ENCODE data around the gene PAPOLA. TPM values are rescaled to one million over a fixed set of nuclear protein-coding genes. Genes with fewer than 3 reads are reported as not detected.
A peak's percentile ranks its signal among the peaks of the same experiment; 100 is the strongest.

The PAPOLA gene
- total RNA-seq (2011; cell fraction: chromatin; rRNA removed; ENCODE audit: low replicate concordance), result 103 and 354 TPM in 2 replicates
- total RNA-seq (2011; cell fraction: nucleolus; rRNA removed), result 51.4 and 78.0 TPM in 2 replicates
- 169 and 319 TPM in 2 replicates for total RNA-seq (2011; cell fraction: nucleoplasm; rRNA removed)
- 61.9 and 80.9 TPM in 2 replicates for total RNA-seq (2014; rRNA removed)
- total RNA-seq (2014; rRNA removed; fragmentation: Illumina TruSeq; extraction: Trizol), result 95.8 and 110 TPM in 2 replicates
- total RNA-seq (2015; rRNA removed; fragmentation: Illumina TruSeq; extraction: Trizol), result 83.5 and 95.9 TPM in 2 replicates
- total RNA-seq (2021), result 135 and 139 TPM in 2 replicates
- 154 and 199 TPM in 2 replicates for polyA plus RNA-seq (2011; rRNA removed)
- polyA plus RNA-seq (2011; cell fraction: cytosol; rRNA removed), result 90.9 and 95.9 TPM in 2 replicates
- polyA plus RNA-seq (2011; cell fraction: nucleus; rRNA removed), result 82.8 and 107 TPM in 2 replicates
- 83.1 and 85.3 TPM in 2 replicates for polyA plus RNA-seq (2012)
- 111 and 143 TPM in 2 replicates for polyA plus RNA-seq (2014; fragmentation: Illumina TruSeq; extraction: Trizol)
- polyA plus RNA-seq (2014; fragmentation: Nextera tagmentation; extraction: Ambion mirVana), result 10 to 100 TPM; 51.1 to 51.5 TPM
- polyA plus RNA-seq (2014; rRNA removed), result 73.2 and 83.1 TPM in 2 replicates
- 306 and 307 TPM in 2 replicates for polyA minus RNA-seq (2011; rRNA and poly(A)+ RNA removed)
- 83.0 and 122 TPM in 2 replicates for polyA minus RNA-seq (2011; cell fraction: cytosol; rRNA and poly(A)+ RNA removed)
- polyA minus RNA-seq (2011; cell fraction: nucleus; rRNA and poly(A)+ RNA removed), result 103 and 206 TPM in 2 replicates
- percentile 87 among the genes with signal in this experiment for Bru-seq, nascent RNA
- BruChase-seq, experiment 1, labeled RNA remaining after a 2-hour chase, result percentile 92 among the genes with signal in this experiment
- BruChase-seq, experiment 2, labeled RNA remaining after a 6-hour chase, result percentile 94 among the genes with signal in this experiment
- long read RNA-seq, experiment 1, full-length matches to known transcripts, result 354 of 481 reads
- long read RNA-seq, experiment 1, partial matches to known transcripts, result 67 of 481 reads
- long read RNA-seq, experiment 1, other reads (novel, unspliced or antisense), result 60 of 481 reads
- long read RNA-seq, experiment 2, full-length matches to known transcripts, result 38 of 136 reads
- long read RNA-seq, experiment 2, partial matches to known transcripts, result 84 of 136 reads
- long read RNA-seq, experiment 2, other reads (novel, unspliced or antisense), result 14 of 136 reads
- long read RNA-seq, experiment 3, full-length matches to known transcripts, result 62 of 99 reads
- long read RNA-seq, experiment 3, partial matches to known transcripts, result 27 of 99 reads
- long read RNA-seq, experiment 3, other reads (novel, unspliced or antisense), result 10 of 99 reads

DNA sequence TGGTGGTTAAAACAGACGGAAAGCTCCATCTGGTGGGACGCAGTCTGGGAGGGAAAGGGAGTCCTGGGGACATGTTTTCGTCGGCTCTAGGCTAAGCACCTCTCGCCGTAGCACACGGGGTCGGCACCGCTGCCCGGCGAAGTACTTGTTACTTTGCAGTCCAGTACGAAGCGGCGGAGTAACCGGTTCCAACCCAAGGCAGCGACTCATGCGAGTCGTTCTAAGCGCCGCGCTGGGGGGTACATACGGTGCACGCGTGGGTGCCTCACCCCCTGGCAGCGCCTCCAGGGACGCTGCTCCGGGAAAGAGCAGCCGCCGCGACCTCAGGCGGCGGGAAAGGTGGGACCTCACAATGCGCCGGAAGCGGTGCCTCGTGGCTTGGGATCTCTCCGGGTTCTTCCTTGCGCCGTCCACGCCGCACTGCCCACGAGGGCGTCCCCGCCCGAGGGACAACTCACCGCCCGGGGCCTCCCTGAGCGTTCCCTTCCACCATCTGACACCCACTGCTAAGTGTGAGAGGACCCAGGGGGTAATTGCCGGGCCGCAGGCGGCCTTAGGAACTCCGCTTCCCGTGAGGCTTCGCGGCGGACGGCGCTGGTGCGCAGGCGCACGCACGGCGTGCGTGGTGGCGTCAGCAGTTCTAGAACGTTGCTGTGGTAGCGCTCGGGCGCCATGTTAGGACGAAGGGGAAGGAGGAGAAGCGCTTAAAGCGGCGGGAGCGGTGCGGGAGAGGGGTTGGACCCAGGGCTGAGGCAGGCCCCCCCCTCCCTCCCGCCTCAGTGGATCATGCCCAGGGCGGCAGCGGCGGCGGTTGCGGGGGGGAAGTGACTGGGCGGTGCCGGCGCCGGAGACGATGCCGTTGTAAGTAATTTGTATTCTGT is at the start of gene PAPOLA:
TSS of gene PAPOLA (plus strand) at position 643 of the 881 bp plus-strand sequence. CDS start at position 854, 211 bp downstream.
- peaks cover 62% of the 10 kb centered on the region for H3K79me2 ChIP-seq (ENCODE audit: control insufficient read depth, insufficient read depth, low read length)
- H3K9me1 ChIP-seq (ENCODE audit: control insufficient read depth, insufficient read depth, low read length), result no peaks in the 10 kb centered on the region
- ChIA-PET CTCF (ENCODE audit: low intra/inter-chr PET ratio) (no interaction called here), POLR2A (interaction anchor here (0.8 kb wide), 1 partner anchor 74 kb away, joined by 3 read pairs; no protein-coding TSS in a partner anchor)
- BruUV-seq (replicated peaks), result TSS peak; percentile 90
- H3K4me1 ChIP-seq (replicated peaks in 1 of 2; ENCODE audit: control insufficient read depth in 2 of 2, insufficient read depth in 2 of 2, low read length in 2 of 2), result peaks cover 5 to 9% of the 10 kb centered on the region in 2 experiments; a peak in 4 of 5 replicates
- H2AFZ ChIP-seq (ENCODE audit: low read depth, low read length), result peak within 1 kb of the TSS; percentile 95
- H3K27ac ChIP-seq (ENCODE audit: extremely low read depth, low read depth, low read length), result peak within 1 kb of the TSS; percentile 98
- under 1% methylated on average over 38 of the region's 87 CpGs for WGBS (ENCODE audit: insufficient coverage, low coverage, missing lambda C conversion rate)
- peak within 1 kb of the TSS; percentile 97 to 99 for H3K9ac ChIP-seq (ENCODE audit: insufficient read depth in 1 of 2, low read depth in 2 of 2, low read length in 2 of 2)
- peak within 1 kb of the TSS; percentile 96 for H3K4me3 ChIP-seq
- H3K9me3 ChIP-seq (replicated peaks; ENCODE audit: control insufficient read depth, insufficient read depth, low read depth, low read length), result no peaks in the 10 kb centered on the region
- peaks cover 7% of the 10 kb centered on the region; the same call in 1 of the 2 replicates for H4K20me1 ChIP-seq (replicated peaks; ENCODE audit: control insufficient read depth, insufficient read depth, low read length)
- in situ Hi-C loops (cut with MboI) (no loop called here), intact Hi-C loops (cut with micrococcal nuclease) (no loop called here)
- H3K36me3 ChIP-seq (ENCODE audit: control insufficient read depth, insufficient read depth, low read length), result peaks cover 28% of the 10 kb centered on the region
- FAIRE-seq (peak; percentile 93), ATAC-seq (peak; percentile 92), DNase-seq (ENCODE audit: extremely low read depth in 1 of 4, low spot score in 3 of 4) (peak; percentile 79 to 96 (median 84))
- H3K4me2 ChIP-seq (ENCODE audit: insufficient read depth, low read length), result peak within 1 kb of the TSS; percentile 91
- no peaks in the 10 kb centered on the region for H3K27me3 ChIP-seq (ENCODE audit: control insufficient read depth in 2 of 2, insufficient read depth in 2 of 2, low read length in 2 of 2)
- peak; percentile 70 for TF ChIP-seq E2F8 (IDR thresholded peaks at IDR 0.05; ENCODE audit: low read depth, partially characterized antibody)
- TF ChIP-seq ZNF197 (CRISPR knock-in tag; IDR thresholded peaks at IDR 0.05; ENCODE audit: low read depth), result no peak
- TF ChIP-seq ZNF384 (IDR thresholded peaks at IDR 0.05; ENCODE audit: low read depth, low read length), result no peak
- peak; percentile 90 for TF ChIP-seq ZFX (CRISPR knock-in tag; IDR thresholded peaks at IDR 0.05)
- no peak for TF ChIP-seq NFYB (IDR thresholded peaks at IDR 0.05; ENCODE audit: extremely low read depth, insufficient read length)
- TF ChIP-seq, protein P1, sequence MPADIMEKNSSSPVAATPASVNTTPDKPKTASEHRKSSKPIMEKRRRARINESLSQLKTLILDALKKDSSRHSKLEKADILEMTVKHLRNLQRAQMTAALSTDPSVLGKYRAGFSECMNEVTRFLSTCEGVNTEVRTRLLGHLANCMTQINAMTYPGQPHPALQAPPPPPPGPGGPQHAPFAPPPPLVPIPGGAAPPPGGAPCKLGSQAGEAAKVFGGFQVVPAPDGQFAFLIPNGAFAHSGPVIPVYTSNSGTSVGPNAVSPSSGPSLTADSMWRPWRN (IDR thresholded peaks at IDR 0.05; ENCODE audit: low read depth), result no peak
- no peak for TF ChIP-seq U2AF1 (optimal IDR thresholded peaks at IDR 0.05; ENCODE audit: low read depth, low read length)
- no peak for TF ChIP-seq FOXO4 (CRISPR knock-in tag; IDR thresholded peaks at IDR 0.05)
- TF ChIP-seq ZNF507 (tag; conservative IDR thresholded peaks at IDR 0.05), result no peak

All from K562 (cell line).